SK-N-MC (cell line): Measurements from ENCODE around the gene CDKL1.

Experiments
- EZH2 ChIP-seq: fragments of 200-600 bp; sonication (generic); IDR thresholded peaks from one replicate; pipeline ENCODE4 v1.6.1; 2017; ENCODE audit warnings: antibody characterized with exemption
- POLR2AphosphoS5 ChIP-seq: IDR thresholded peaks from 2 replicates; pipeline ENCODE4 v1.6.1; 2012; ENCODE audit warnings: mild to moderate bottlenecking, low read depth, low read length, borderline replicate concordance

GRCh38 chr14:50321009-50321660 lies 75.5 kb downstream of the CDKL1 start:
- no peak for TF ChIP-seq EZH2
- no peak for TF ChIP-seq POLR2AphosphoS5
